Neuronal stem cell (in vitro differentiated cells): ENCODE results near the gene FMN1.

Experiments
- DNase-seq: peaks from one replicate; pipeline ENCODE4 v3.0.0-alpha.2; 2013; ENCODE audit warnings: low spot score
- H2AFZ ChIP-seq: one replicate; pipeline ENCODE4 v1.6.1; 2013; ENCODE audit warnings: mild to moderate bottlenecking, low read length, inconsistent platforms
- H2AK5ac ChIP-seq: 2 replicates; pipeline ENCODE4 v1.6.1; 2013; ENCODE audit warnings: low read depth, mild to moderate bottlenecking, inconsistent platforms, low read length, moderate library complexity, mixed read lengths
- H2BK120ac ChIP-seq: 2 replicates; pipeline ENCODE4 v1.6.1; 2013; ENCODE audit warnings: low read depth, mild to moderate bottlenecking, inconsistent platforms, low read length, moderate library complexity, mixed read lengths
- H2BK12ac ChIP-seq: one replicate; pipeline ENCODE4 v1.6.1; 2013; ENCODE audit warnings: low read length, inconsistent platforms
- H2BK15ac ChIP-seq: 2 replicates; pipeline ENCODE4 v1.6.1; 2013; ENCODE audit warnings: mild to moderate bottlenecking, low read length, inconsistent platforms, mixed read lengths
- H2BK5ac ChIP-seq: one replicate; pipeline ENCODE4 v1.6.1; 2013; ENCODE audit warnings: inconsistent platforms, mild to moderate bottlenecking, low read length, moderate library complexity
- H3K14ac ChIP-seq: one replicate; pipeline ENCODE4 v1.6.1; 2013; ENCODE audit warnings: low read length, inconsistent platforms
- H3K18ac ChIP-seq: 2 replicates; pipeline ENCODE4 v1.6.1; 2013; ENCODE audit warnings: low read length, inconsistent platforms
- H3K23ac ChIP-seq: 2 replicates; pipeline ENCODE4 v1.6.1; 2013; ENCODE audit warnings: low read depth, mild to moderate bottlenecking, mixed read lengths, low read length, inconsistent platforms; ENCODE audit not compliant: poor library complexity
- H3K27ac ChIP-seq: replicated peaks from 3 replicates; pipeline ENCODE4 v1.5.1; 2013; ENCODE audit warnings: low read length, inconsistent platforms
- H3K27me3 ChIP-seq, 3 experiments: 2 replicates each; pipeline ENCODE4 v1.6.1; 2013; ENCODE audit warnings: low read length in 3 of 3, mild to moderate bottlenecking in 2 of 3, inconsistent platforms in 1 of 3, low read depth in 1 of 3, mixed read lengths in 1 of 3, moderate library complexity in 1 of 3; ENCODE audit not compliant: control insufficient read depth in 3 of 3, insufficient read depth in 3 of 3
- H3K36me3 ChIP-seq, 2 donors: replicated peaks in 1 of 2; 2 replicates each; pipeline ENCODE4 v1.6.1; 2013; ENCODE audit warnings: low read length in 2 of 2; ENCODE audit not compliant: control insufficient read depth in 2 of 2, insufficient read depth in 2 of 2
- H3K4ac ChIP-seq: 2 replicates; pipeline ENCODE4 v1.6.1; 2013; ENCODE audit warnings: inconsistent platforms, mild to moderate bottlenecking, low read length, moderate library complexity
- H3K4me1 ChIP-seq, 2 donors: 1 replicate in 1 of 2; 2 replicates in 1 of 2; pipeline ENCODE4 v1.6.1; 2013; ENCODE audit warnings: low read length in 2 of 2, low read depth in 1 of 2; ENCODE audit not compliant: control insufficient read depth in 2 of 2, insufficient read depth in 1 of 2
- H3K4me2 ChIP-seq: one replicate; pipeline ENCODE4 v1.6.1; 2013; ENCODE audit warnings: mild to moderate bottlenecking, low read length, inconsistent platforms; ENCODE audit not compliant: insufficient read depth, poor library complexity, severe bottlenecking
- H3K4me3 ChIP-seq, 2 donors: 2 replicates each; pipeline ENCODE4 v1.5.1; 2013; ENCODE audit warnings: low read length in 2 of 2, mild to moderate bottlenecking in 2 of 2, inconsistent platforms in 1 of 2, moderate library complexity in 1 of 2
- H3K79me1 ChIP-seq: one replicate; pipeline ENCODE4 v1.6.1; 2013; ENCODE audit warnings: low read depth, mild to moderate bottlenecking, inconsistent platforms, low read length, moderate library complexity
- H3K9ac ChIP-seq: one replicate; pipeline ENCODE4 v1.6.1; 2013; ENCODE audit warnings: mild to moderate bottlenecking, low read depth, low read length, inconsistent platforms; ENCODE audit not compliant: poor library complexity
- H3K9me3 ChIP-seq, 2 donors: replicated peaks in 1 of 2; 2 replicates each; pipeline versions ENCODE3 to v1.6.1; 2013; ENCODE audit warnings: low read length in 2 of 2, mild to moderate bottlenecking in 2 of 2, inconsistent platforms in 1 of 2, low read depth in 1 of 2, mixed read lengths in 1 of 2, moderate library complexity in 1 of 2; ENCODE audit not compliant: control insufficient read depth in 2 of 2, insufficient read depth in 1 of 2
- H4K8ac ChIP-seq: one replicate; pipeline ENCODE4 v1.6.1; 2013; ENCODE audit warnings: low read depth, mild to moderate bottlenecking, inconsistent platforms, low read length, moderate library complexity
- H4K91ac ChIP-seq: one replicate; pipeline ENCODE4 v1.6.1; 2013; ENCODE audit warnings: low read length, low read depth, mild to moderate bottlenecking, inconsistent platforms; ENCODE audit not compliant: poor library complexity
- WGBS, 2 donors: extraction: QIAGEN DNeasy Blood & Tissue Kit; methylation state at CpG; one replicate each; pipeline ENCODE4 v1.1.7; 2013; ENCODE audit warnings: missing lambda C conversion rate in 2 of 2, mixed read lengths in 1 of 2; ENCODE audit not compliant: insufficient read length in 2 of 2, insufficient replicate concordance in 1 of 2; ENCODE audit errors: extremely low coverage in 2 of 2; 5-methylcytosine and 5-hydroxymethylcytosine counted together

Gene FMN1

DNA sequence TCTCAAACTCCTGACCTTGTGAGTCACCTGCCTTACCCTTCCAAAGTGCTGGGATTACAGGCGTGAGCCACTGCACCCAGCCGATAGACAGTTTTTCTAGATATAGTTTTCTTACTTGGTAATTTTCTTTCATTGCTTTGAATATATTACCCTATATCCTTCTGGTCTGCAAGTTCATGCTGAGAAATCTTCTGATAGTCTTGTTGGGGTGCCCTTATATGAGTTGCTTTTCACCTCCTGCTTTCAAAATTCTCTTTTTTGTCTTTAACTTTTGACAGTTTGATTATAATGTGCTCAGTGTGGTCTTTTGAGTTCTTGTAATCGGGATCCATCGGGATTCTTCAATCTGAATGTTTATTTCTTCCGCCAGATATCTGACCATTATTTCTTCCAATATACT lies 259.4 kb downstream of the FMN1 start:
- Histone ChIP-seq H2AFZ (no peak overlapping the region), H3K36me3 (no peaks in the 10 kb centered on the region), H2AK5ac (no peak overlapping the region), H3K4me1 (no peaks in the 10 kb centered on the region), H4K8ac (no peak overlapping the region), H3K9ac (no peak overlapping the region), H4K91ac (no peak overlapping the region), H3K4ac (no peak overlapping the region), H3K23ac (no peak overlapping the region), H3K9me3 (peaks cover 2 to 3% of the 10 kb centered on the region in 2 donors), H3K27me3 (no peaks in the 10 kb centered on the region), H2BK5ac (no peak overlapping the region), H2BK12ac (no peak overlapping the region), H3K18ac (no peak overlapping the region), H2BK15ac (no peak overlapping the region), H3K27ac (no peak overlapping the region), H3K4me2 (no peak overlapping the region), H3K14ac (no peak overlapping the region), H2BK120ac (no peak overlapping the region), H3K4me3 (no peak overlapping the region), H3K79me1 (no peaks in the 10 kb centered on the region)
- no CpG with 5 or more reads among the region's 5 CpGs for WGBS, 2 donors
- DNase-seq: no peak

DNA sequence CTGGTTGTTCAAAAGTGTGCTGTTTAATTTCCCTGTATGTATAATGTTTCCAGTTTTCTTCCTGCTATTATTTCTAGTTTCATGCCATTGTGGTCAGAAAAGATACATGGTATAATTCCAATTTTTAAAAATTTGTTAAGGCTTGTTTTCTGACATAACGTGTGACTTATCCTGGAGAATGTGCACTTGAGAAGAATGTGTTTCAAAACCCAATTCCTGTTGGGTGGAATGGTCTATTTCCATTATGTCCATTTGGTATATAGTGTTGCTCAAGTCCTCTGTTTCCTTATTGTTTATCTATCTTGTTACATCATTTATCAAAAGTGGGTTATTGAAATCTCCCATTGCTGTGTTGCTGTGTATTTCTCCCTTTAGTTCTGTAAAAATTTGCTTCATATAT lies 261.3 kb downstream of the FMN1 start:
- no peak overlapping the region for H2BK120ac ChIP-seq
- H3K4ac ChIP-seq: no peak overlapping the region
- no peak for DNase-seq
- H3K18ac ChIP-seq: no peak overlapping the region
- no peak overlapping the region for H3K14ac ChIP-seq
- no peak overlapping the region for H2BK12ac ChIP-seq
- no peaks in the 10 kb centered on the region for H3K4me1 ChIP-seq
- no peak overlapping the region for H3K27ac ChIP-seq
- H4K91ac ChIP-seq: no peak overlapping the region
- H3K9ac ChIP-seq: no peak overlapping the region
- H3K4me2 ChIP-seq: no peak overlapping the region
- no peak overlapping the region for H3K23ac ChIP-seq
- peaks cover 2 to 3% of the 10 kb centered on the region in 2 donors for H3K9me3 ChIP-seq
- no peaks in the 10 kb centered on the region for H3K36me3 ChIP-seq
- no peak overlapping the region for H2BK5ac ChIP-seq
- no CpG with 5 or more reads among the region's 1 CpG for WGBS, 2 donors
- H3K79me1 ChIP-seq: no peaks in the 10 kb centered on the region
- H2AK5ac ChIP-seq: no peak overlapping the region
- H3K4me3 ChIP-seq: no peak overlapping the region
- no peak overlapping the region for H2BK15ac ChIP-seq
- no peak overlapping the region for H4K8ac ChIP-seq
- H3K27me3 ChIP-seq: no peaks in the 10 kb centered on the region
- no peak overlapping the region for H2AFZ ChIP-seq

DNA sequence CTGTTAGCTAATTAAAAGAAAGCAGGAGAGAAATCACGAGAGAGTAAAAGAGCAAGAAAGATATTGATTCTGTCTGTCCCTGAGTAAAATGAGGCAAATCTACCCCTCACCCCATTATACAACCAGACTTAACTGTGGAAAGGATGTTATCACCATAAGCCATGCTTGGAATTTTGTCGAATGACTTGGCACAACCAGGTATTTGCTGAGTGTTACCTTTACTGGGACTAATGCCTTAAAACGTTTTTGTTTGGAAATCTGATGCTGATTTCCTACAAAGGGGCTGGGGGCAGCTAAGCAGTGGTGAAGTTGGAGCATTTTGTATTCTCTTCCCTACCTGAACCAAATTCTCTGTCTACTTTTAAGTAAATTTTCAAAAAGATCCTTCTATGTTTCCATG lies 265.6 kb downstream of the FMN1 start:
- Histone ChIP-seq H3K4me3 (no peak overlapping the region), H3K4me1 (no peaks in the 10 kb centered on the region), H3K4ac (no peak overlapping the region), H2BK15ac (no peak overlapping the region), H3K23ac (no peak overlapping the region), H4K8ac (no peak overlapping the region), H2AFZ (peak overlapping the region; percentile 4), H3K36me3 (no peaks in the 10 kb centered on the region), H3K79me1 (no peaks in the 10 kb centered on the region), H3K27ac (no peak overlapping the region), H2AK5ac (no peak overlapping the region), H2BK120ac (no peak overlapping the region), H3K27me3 (no peaks in the 10 kb centered on the region), H2BK5ac (no peak overlapping the region), H3K4me2 (no peak overlapping the region), H3K9me3 (no peaks in the 10 kb centered on the region), H2BK12ac (no peak overlapping the region), H3K14ac (no peak overlapping the region), H4K91ac (no peak overlapping the region), H3K9ac (no peak overlapping the region), H3K18ac (no peak overlapping the region)
- no peak for DNase-seq
- WGBS, 2 donors: no CpG with 5 or more reads among the region's 3 CpGs

DNA sequence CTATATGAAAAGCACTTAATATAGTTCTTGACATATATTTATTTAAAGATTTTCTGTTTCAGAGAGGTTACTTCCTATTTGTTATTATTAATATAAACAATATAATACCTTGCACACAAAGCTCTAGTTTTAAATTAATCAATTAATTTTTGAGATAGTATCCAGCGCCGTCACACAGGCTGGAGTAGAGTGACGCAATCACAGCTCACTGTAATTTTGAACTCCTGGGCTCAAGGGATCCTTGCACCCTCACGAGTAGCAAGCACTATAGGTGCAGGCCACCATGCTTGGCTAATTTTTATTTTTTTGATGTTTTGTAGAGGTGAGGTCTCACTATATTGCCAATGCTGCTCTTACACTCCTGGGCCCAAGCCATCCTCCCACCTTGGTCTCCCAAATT lies 267.4 kb downstream of the FMN1 start:
- Histone ChIP-seq H3K4me2 (no peak overlapping the region), H4K91ac (no peak overlapping the region), H4K8ac (no peak overlapping the region), H3K23ac (no peak overlapping the region), H3K4me3 (no peak overlapping the region), H2AK5ac (no peak overlapping the region), H2BK15ac (no peak overlapping the region), H3K9ac (no peak overlapping the region), H3K4ac (no peak overlapping the region), H2BK12ac (no peak overlapping the region), H3K36me3 (no peaks in the 10 kb centered on the region), H3K9me3 (no peaks in the 10 kb centered on the region), H3K4me1 (no peaks in the 10 kb centered on the region), H3K27ac (no peak overlapping the region), H2AFZ (no peak overlapping the region), H3K27me3 (no peaks in the 10 kb centered on the region), H3K18ac (no peak overlapping the region), H3K79me1 (no peaks in the 10 kb centered on the region), H2BK5ac (no peak overlapping the region), H3K14ac (no peak overlapping the region), H2BK120ac (no peak overlapping the region)
- no peak for DNase-seq
- no CpG with 5 or more reads among the region's 4 CpGs for WGBS, 2 donors
